K562 (cell line): ENCODE data around the gene SHB. TPM values are rescaled to one million over a fixed set of nuclear protein-coding genes. Genes with fewer than 3 reads are reported as not detected.

Experiments
- ATAC-seq: fragments of 200-7000 bp; cut with Tn5 transposase; 3 replicates; pipeline ENCODE4 v1.9.1; 2020; ENCODE audit warnings: moderate library complexity
- BruUV-seq: library from RNA; stranded (reverse); fragments of 400-500 nt; replicated peaks from 2 replicates; lab custom pipeline; 2021; lab: Mats Ljungman, UMichigan
- CTCF ChIA-PET: fragments of 300-600 bp; formaldehyde crosslinking; extraction: SDS; loops from one replicate; lab custom pipeline; 2021; ENCODE audit warnings: low intra/inter-chr PET ratio; lab: Yijun Ruan, JAX
- POLR2A ChIA-PET: fragments of 300-600, 350-650 bp; sonication (Branson Sonifier 250); formaldehyde crosslinking; extraction: SDS; loops from one replicate; lab custom pipeline; 2021; ENCODE audit warnings: antibody characterized with exemption, inconsistent platforms; lab: Yijun Ruan, JAX
- DNase-seq, 4 experiments: peaks; one replicate each; pipeline versions ENCODE4 v3.0.0 to v3.0.0-alpha.2; 2011 to 2018; ENCODE audit warnings: low spot score in 3 of 4, mixed read lengths in 3 of 4; ENCODE audit errors: extremely low read depth in 1 of 4
- FAIRE-seq: peaks from 2 replicates; lab custom pipeline; 2011; peaks lifted over from hg19 to GRCh38; lab: Jason Lieb, UNC
- H2AFZ ChIP-seq: 2 replicates; pipeline ENCODE4 v1.6.0; 2011; ENCODE audit warnings: low read depth, low read length, control low read depth, inconsistent platforms
- H3K27ac ChIP-seq: fragments of 200-600 bp; 3 replicates; pipeline ENCODE4 v1.8.0; 2011; ENCODE audit warnings: low read depth, mild to moderate bottlenecking, control low read depth, inconsistent platforms, low read length, moderate library complexity, mixed read lengths; ENCODE audit errors: extremely low read depth
- H3K27me3 ChIP-seq, 2 experiments: fragments of 300-600 bp in 1 of 2; 2 replicates in 1 of 2; 3 replicates in 1 of 2; pipeline versions ENCODE4 v1.6.0 to v1.8.0; 2011; ENCODE audit warnings: inconsistent platforms in 2 of 2, low read length in 2 of 2, mild to moderate bottlenecking in 1 of 2, mixed read lengths in 1 of 2, moderate library complexity in 1 of 2; ENCODE audit not compliant: control insufficient read depth in 2 of 2, insufficient read depth in 2 of 2
- H3K36me3 ChIP-seq: fragments of 300-600 bp; 3 replicates; pipeline ENCODE4 v1.8.0; 2011; ENCODE audit warnings: mild to moderate bottlenecking, low read length, inconsistent platforms; ENCODE audit not compliant: control insufficient read depth, insufficient read depth
- H3K4me1 ChIP-seq, 2 experiments: fragments of 200-600 bp in 1 of 2; replicated peaks in 1 of 2; 2 replicates in 1 of 2; 3 replicates in 1 of 2; pipeline versions ENCODE4 v1.5.1 to v1.8.0; 2011; ENCODE audit warnings: inconsistent platforms in 2 of 2, low read length in 2 of 2, mild to moderate bottlenecking in 1 of 2, mixed read lengths in 1 of 2, moderate library complexity in 1 of 2; ENCODE audit not compliant: control insufficient read depth in 2 of 2, insufficient read depth in 2 of 2
- H3K4me2 ChIP-seq: 2 replicates; pipeline ENCODE4 v1.6.1; 2011; ENCODE audit warnings: low read length, control low read depth, inconsistent platforms, mixed read lengths; ENCODE audit not compliant: insufficient read depth
- H3K4me3 ChIP-seq: fragments of 200-600 bp; sonication (generic), shearing (Covaris generic); 2 replicates; pipeline ENCODE4 v1.5.1; 2016; ENCODE audit warnings: control low read depth, inconsistent platforms
- H3K79me2 ChIP-seq: fragments of 200-600 bp; 3 replicates; pipeline ENCODE4 v1.8.0; 2011; ENCODE audit warnings: low read length, inconsistent platforms; ENCODE audit not compliant: control insufficient read depth, insufficient read depth
- H3K9ac ChIP-seq, 2 experiments: 2 replicates each; pipeline versions ENCODE4 v1.6.0 to v1.6.1; 2011; ENCODE audit warnings: low read depth in 2 of 2, low read length in 2 of 2, control low read depth in 1 of 2, inconsistent platforms in 1 of 2, mild to moderate bottlenecking in 1 of 2, mixed read lengths in 1 of 2; ENCODE audit not compliant: insufficient read depth in 1 of 2
- H3K9me1 ChIP-seq: one replicate; pipeline ENCODE4 v1.6.0; 2011; ENCODE audit warnings: inconsistent platforms, mild to moderate bottlenecking, low read length, moderate library complexity; ENCODE audit not compliant: control insufficient read depth, insufficient read depth
- H3K9me3 ChIP-seq: replicated peaks from 2 replicates; pipeline ENCODE4 v1.5.1; 2011; ENCODE audit warnings: low read depth, low read length, inconsistent platforms; ENCODE audit not compliant: control insufficient read depth, insufficient read depth
- H4K20me1 ChIP-seq: replicated peaks from 2 replicates; pipeline ENCODE4 v1.6.1; 2011; ENCODE audit warnings: low read length, inconsistent platforms, mixed read lengths; ENCODE audit not compliant: control insufficient read depth, insufficient read depth
- FOXP1 ChIP-seq: sonication (generic); formaldehyde crosslinking; IDR thresholded peaks from 2 replicates; pipeline ENCODE4 v1.8.0; 2022; ENCODE audit warnings: mild to moderate bottlenecking, missing genetic modification reagents
- MBD2 ChIP-seq: sonication (generic); IDR thresholded peaks from 2 replicates; pipeline ENCODE4 v1.6.1; 2016; ENCODE audit warnings: low read depth, borderline replicate concordance
- MCM7 ChIP-seq, 2 experiments: fragments of 450-650 bp; IDR thresholded peaks; 2 replicates each; pipeline ENCODE4 v1.6.1; 2016 to 2018
- NBN ChIP-seq: fragments of 450-650 bp; IDR thresholded peaks from 2 replicates; pipeline ENCODE4 v1.6.1; 2016; ENCODE audit warnings: low read depth, mild to moderate bottlenecking
- ZNF133 ChIP-seq: fragments of 250-450 bp; sonication (Bioruptor Pico); IDR thresholded peaks from 2 replicates; pipeline ENCODE4 v1.4.0; 2020; ENCODE audit warnings: mild to moderate bottlenecking
- ZNF23 ChIP-seq: fragments of 250-450 bp; sonication (Bioruptor Pico); IDR thresholded peaks from 2 replicates; pipeline ENCODE4 v1.4.0; 2020; ENCODE audit warnings: mild to moderate bottlenecking
- WGBS: fragments of 100-300 bp; shearing (Covaris generic); methylation state at CpG from one replicate; pipeline ENCODE4 v1.1.6; 2016; ENCODE audit warnings: low coverage, mixed read lengths; ENCODE audit not compliant: insufficient coverage; ENCODE audit errors: missing lambda C conversion rate; 5-methylcytosine and 5-hydroxymethylcytosine counted together
- in situ Hi-C: fragments of 300-500 bp; cut with MboI; formaldehyde crosslinking; loops from 4 replicates; pipeline ENCODE4 v1.15.0; 2018; ENCODE audit warnings: inconsistent platforms, mixed read lengths
- intact Hi-C: fragments of 100-400 bp; cut with micrococcal nuclease; formaldehyde crosslinking; loops from 2 replicates; pipeline ENCODE4 v1.14.2; 2022
- polyA plus RNA-seq, 8 experiments: library from polyadenylated mRNA; depleted of rRNA in 4 of 8; stranded (reverse) in 5 of 8; unstranded in 3 of 8; fragments of >200 nt; fragmentation: Nextera tagmentation in 2 of 8; fragmentation: Illumina TruSeq in 1 of 8; extraction: Ambion mirVana in 2 of 8; extraction: Trizol in 1 of 8; gene quantifications; 2 replicates each; pipeline versions ENCODE4 v1.2.1 to v1.2.3, GENCODE V29; 2011 to 2014; ENCODE audit warnings: inconsistent platforms in 1 of 8, missing spikeins in 1 of 8
- total RNA-seq, 7 experiments: library from RNA; depleted of rRNA in 6 of 7; stranded (reverse); fragments of >200 nt in 6 of 7; fragmentation: Illumina TruSeq in 2 of 7; extraction: Trizol in 2 of 7; gene quantifications; 2 replicates each; pipeline versions ENCODE4 v1.2.1 to v1.2.3, GENCODE V29; 2011 to 2021; ENCODE audit warnings: low replicate concordance in 1 of 7
- TF ChIP-seq, protein P1 (sequence below): fragments of 250-450 bp; sonication (Bioruptor Pico); IDR thresholded peaks from 2 replicates; pipeline ENCODE4 v1.5.1; 2021; ENCODE audit warnings: mild to moderate bottlenecking
- TF ChIP-seq, protein P2 (sequence below): fragments of 450-650 bp; IDR thresholded peaks from 2 replicates; pipeline ENCODE4 v1.6.1; 2014; ENCODE audit warnings: low read depth, mild to moderate bottlenecking, moderate library complexity, borderline replicate concordance
- TF ChIP-seq, protein P3 (sequence below): sonication (generic); formaldehyde crosslinking; IDR thresholded peaks from 2 replicates; pipeline ENCODE4 v1.8.0; 2023; ENCODE audit warnings: mild to moderate bottlenecking, missing genetic modification reagents
- TF ChIP-seq, protein P4 (sequence below): fragments of 200-400 bp; formaldehyde crosslinking; IDR thresholded peaks from 2 replicates; pipeline ENCODE4 v1.6.1; 2017; ENCODE audit warnings: mild to moderate bottlenecking, low read depth, low read length, moderate library complexity
- TF ChIP-seq, protein P5 (sequence below): fragments of 250-450 bp; sonication (Bioruptor Pico); IDR thresholded peaks from 2 replicates; pipeline ENCODE4 v1.8.0; 2021; ENCODE audit warnings: mild to moderate bottlenecking, moderate library complexity

SHB gene
- total and polyA plus RNA-seq, 9 of the 15 experiments (the other 6 are each of a cell fraction or from before 2014, with no cell fraction given): 0.78 to 16.0 (median 5.3) TPM

DNA sequence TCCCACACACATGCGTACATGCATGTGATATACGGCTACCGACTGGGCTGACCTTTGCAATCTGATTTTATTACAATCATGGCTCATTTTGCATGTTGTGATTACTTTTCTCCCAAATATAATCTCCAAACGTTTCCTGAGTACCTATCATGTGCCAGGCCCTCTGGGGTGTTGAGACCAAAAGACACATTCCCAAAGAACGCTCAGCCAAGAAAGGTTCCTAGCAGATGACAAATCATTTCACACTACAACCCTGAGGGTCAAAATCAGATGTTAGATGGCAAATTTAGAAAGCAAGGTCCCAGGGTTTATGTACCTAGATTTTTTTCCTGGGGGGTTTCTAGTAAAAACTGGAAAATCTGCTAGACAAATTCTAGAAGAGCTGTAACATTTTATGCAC lies 132.7 kb downstream of the SHB start (continued):
- TF ChIP-seq, protein P1, sequence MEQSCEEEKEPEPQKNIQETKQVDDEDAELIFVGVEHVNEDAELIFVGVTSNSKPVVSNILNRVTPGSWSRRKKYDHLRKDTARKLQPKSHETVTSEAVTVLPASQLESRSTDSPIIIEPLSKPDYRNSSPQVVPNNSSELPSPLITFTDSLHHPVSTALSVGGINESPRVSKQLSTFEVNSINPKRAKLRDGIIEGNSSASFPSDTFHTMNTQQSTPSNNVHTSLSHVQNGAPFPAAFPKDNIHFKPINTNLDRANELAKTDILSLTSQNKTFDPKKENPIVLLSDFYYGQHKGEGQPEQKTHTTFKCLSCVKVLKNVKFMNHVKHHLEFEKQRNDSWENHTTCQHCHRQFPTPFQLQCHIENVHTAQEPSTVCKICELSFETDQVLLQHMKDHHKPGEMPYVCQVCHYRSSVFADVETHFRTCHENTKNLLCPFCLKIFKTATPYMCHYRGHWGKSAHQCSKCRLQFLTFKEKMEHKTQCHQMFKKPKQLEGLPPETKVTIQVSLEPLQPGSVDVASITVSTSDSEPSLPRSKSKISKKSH (CRISPR knock-in tag): no peak
- TF ChIP-seq, protein P2, sequence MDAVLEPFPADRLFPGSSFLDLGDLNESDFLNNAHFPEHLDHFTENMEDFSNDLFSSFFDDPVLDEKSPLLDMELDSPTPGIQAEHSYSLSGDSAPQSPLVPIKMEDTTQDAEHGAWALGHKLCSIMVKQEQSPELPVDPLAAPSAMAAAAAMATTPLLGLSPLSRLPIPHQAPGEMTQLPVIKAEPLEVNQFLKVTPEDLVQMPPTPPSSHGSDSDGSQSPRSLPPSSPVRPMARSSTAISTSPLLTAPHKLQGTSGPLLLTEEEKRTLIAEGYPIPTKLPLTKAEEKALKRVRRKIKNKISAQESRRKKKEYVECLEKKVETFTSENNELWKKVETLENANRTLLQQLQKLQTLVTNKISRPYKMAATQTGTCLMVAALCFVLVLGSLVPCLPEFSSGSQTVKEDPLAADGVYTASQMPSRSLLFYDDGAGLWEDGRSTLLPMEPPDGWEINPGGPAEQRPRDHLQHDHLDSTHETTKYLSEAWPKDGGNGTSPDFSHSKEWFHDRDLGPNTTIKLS: no peak
- TF ChIP-seq ZNF133: no peak

DNA sequence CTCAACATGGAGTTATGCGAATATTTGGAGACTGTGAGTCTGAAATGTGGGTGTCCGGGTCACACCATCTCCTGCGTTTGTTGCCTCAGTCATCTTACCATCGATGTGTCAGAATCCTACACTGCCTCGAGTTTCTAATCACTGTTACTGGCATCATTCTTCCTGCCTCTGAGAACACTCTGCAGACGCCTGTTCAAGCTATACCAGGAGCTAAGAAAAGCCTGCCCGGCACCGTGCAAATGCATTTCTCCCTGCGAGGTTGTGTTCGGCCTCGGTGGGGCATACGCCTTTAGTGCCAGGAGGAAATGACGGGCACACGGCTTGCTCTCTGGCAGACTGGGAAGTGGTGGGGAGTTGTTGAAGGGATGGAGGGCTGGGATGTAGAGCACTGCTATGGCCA lies 133.9 kb downstream of the SHB start:
- Histone ChIP-seq H3K27me3 (no peaks in the 10 kb centered on the region), H3K4me3 (no peak overlapping the region), H3K9ac (0 out of 4 replicates have a peak overlapping the region, but pooled peaks of 1 of the 2 experiments have one; percentile 18), H3K36me3 (no peaks in the 10 kb centered on the region), H3K9me3 (no peaks in the 10 kb centered on the region), H4K20me1 (0 out of 2 replicates have a peak, but pooled peaks cover 4% of the 10 kb centered on the region), H3K27ac (no peak overlapping the region), H3K79me2 (no peaks in the 10 kb centered on the region), H3K4me2 (no peak overlapping the region), H3K4me1 (peaks cover 17 to 20% of the 10 kb centered on the region in 2 experiments), H3K9me1 (no peaks in the 10 kb centered on the region), H2AFZ (no peak overlapping the region)
- in situ Hi-C loops (no loop called here), intact Hi-C loops (no loop called here)
- ChIA-PET POLR2A (interaction anchor here (0.8 kb wide), 1 partner anchor 10 kb away, joined by 3 read pairs; no protein-coding TSS in a partner anchor), CTCF (no interaction called here)
- FAIRE-seq (no peak), DNase-seq (no peak), ATAC-seq (no peak)
- WGBS: 85% methylated on average over 14 of the region's 14 CpGs
- TF ChIP-seq, protein P3, sequence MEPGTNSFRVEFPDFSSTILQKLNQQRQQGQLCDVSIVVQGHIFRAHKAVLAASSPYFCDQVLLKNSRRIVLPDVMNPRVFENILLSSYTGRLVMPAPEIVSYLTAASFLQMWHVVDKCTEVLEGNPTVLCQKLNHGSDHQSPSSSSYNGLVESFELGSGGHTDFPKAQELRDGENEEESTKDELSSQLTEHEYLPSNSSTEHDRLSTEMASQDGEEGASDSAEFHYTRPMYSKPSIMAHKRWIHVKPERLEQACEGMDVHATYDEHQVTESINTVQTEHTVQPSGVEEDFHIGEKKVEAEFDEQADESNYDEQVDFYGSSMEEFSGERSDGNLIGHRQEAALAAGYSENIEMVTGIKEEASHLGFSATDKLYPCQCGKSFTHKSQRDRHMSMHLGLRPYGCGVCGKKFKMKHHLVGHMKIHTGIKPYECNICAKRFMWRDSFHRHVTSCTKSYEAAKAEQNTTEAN (CRISPR knock-in tag): no peak
- TF ChIP-seq, protein P4, sequence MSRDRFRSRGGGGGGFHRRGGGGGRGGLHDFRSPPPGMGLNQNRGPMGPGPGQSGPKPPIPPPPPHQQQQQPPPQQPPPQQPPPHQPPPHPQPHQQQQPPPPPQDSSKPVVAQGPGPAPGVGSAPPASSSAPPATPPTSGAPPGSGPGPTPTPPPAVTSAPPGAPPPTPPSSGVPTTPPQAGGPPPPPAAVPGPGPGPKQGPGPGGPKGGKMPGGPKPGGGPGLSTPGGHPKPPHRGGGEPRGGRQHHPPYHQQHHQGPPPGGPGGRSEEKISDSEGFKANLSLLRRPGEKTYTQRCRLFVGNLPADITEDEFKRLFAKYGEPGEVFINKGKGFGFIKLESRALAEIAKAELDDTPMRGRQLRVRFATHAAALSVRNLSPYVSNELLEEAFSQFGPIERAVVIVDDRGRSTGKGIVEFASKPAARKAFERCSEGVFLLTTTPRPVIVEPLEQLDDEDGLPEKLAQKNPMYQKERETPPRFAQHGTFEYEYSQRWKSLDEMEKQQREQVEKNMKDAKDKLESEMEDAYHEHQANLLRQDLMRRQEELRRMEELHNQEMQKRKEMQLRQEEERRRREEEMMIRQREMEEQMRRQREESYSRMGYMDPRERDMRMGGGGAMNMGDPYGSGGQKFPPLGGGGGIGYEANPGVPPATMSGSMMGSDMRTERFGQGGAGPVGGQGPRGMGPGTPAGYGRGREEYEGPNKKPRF: no peak
- TF ChIP-seq, protein P5, sequence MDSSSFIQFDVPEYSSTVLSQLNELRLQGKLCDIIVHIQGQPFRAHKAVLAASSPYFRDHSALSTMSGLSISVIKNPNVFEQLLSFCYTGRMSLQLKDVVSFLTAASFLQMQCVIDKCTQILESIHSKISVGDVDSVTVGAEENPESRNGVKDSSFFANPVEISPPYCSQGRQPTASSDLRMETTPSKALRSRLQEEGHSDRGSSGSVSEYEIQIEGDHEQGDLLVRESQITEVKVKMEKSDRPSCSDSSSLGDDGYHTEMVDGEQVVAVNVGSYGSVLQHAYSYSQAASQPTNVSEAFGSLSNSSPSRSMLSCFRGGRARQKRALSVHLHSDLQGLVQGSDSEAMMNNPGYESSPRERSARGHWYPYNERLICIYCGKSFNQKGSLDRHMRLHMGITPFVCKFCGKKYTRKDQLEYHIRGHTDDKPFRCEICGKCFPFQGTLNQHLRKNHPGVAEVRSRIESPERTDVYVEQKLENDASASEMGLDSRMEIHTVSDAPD (CRISPR knock-in tag): no peak
- TF ChIP-seq FOXP1 (CRISPR knock-in tag) (no peak), NBN (no peak), MCM7 (IDR thresholded peaks at IDR 0.05) (no peak), ZNF23 (CRISPR knock-in tag) (no peak), MBD2 (no peak)
- no TSS peak for BruUV-seq
